WI38 (cell line): ENCODE measurements around the gene LAMA3.

Source experiments
- H3K4me3 ChIP-seq: 2 replicates; pipeline ENCODE4 v1.5.1; 2011; ENCODE audit warnings: low read depth, mild to moderate bottlenecking, control low read depth, low read length
- CTCF ChIP-seq: IDR thresholded peaks from 2 replicates; pipeline ENCODE4 v1.5.1; 2012; ENCODE audit warnings: low read depth, mild to moderate bottlenecking, control low read depth, low read length

Gene LAMA3

GRCh38 chr18:23833714-23834113 lies 144.5 kb downstream of the LAMA3 start:
- no peak for TF ChIP-seq CTCF
- H3K4me3 ChIP-seq, result no peak overlapping the region

- no peak overlapping the region for H3K4me3 ChIP-seq
- TF ChIP-seq CTCF, result no peak
Observed at GRCh38 chr18:23835091-23835490, 145.8 kb downstream of the LAMA3 start.

- H3K4me3 ChIP-seq, result no peak overlapping the region
- TF ChIP-seq CTCF, result no peak
Observed at GRCh38 chr18:23835506-23835905, 146.3 kb downstream of the LAMA3 start.

- TF ChIP-seq CTCF, result no peak
- H3K4me3 ChIP-seq, result no peak overlapping the region
Observed at GRCh38 chr18:23837591-23837990, 148.3 kb downstream of the LAMA3 start.

- no peak overlapping the region for H3K4me3 ChIP-seq
- TF ChIP-seq CTCF, result no peak
Observed at GRCh38 chr18:23838233-23838632, 149.0 kb downstream of the LAMA3 start.

- H3K4me3 ChIP-seq, result no peak overlapping the region
- no peak for TF ChIP-seq CTCF
Observed at GRCh38 chr18:23838801-23839366, 149.6 kb downstream of the LAMA3 start.

GRCh38 chr18:23842305-23842704 lies 153.1 kb downstream of the LAMA3 start:
- no peak for TF ChIP-seq CTCF
- H3K4me3 ChIP-seq, result no peak overlapping the region
